Natural killer cell treated with Interleukin-12 subunit alpha and Interleukin-12 subunit beta and Interleukin-15 and Interleukin-18, amount 100 ng/mL, for 72 hours (primary cell): Measurements from ENCODE around the gene MYPOP. TPM values are rescaled to one million over a fixed set of nuclear protein-coding genes. Genes with fewer than 3 reads are reported as not detected.
A peak's percentile ranks its signal among the peaks of the same experiment; 100 is the strongest.

Experiments used
- ATAC-seq, 2 donors: fragments of 150-1000 bp; cut with Tn5 transposase in 1 of 2; sonication (Bioruptor Pico), chemical (Tn5 transposase) in 1 of 2; 2 replicates each; pipeline ENCODE4 v1.10.0; 2021
- DNase-seq: peaks from one replicate; pipeline ENCODE4 v3.0.0; 2022; ENCODE audit warnings: low spot score
- H3K27ac Mint-ChIP-seq, 2 donors: 1 replicate in 1 of 2; 2 replicates in 1 of 2; pipeline ENCODE4 v1.8.0; 2022; ENCODE audit warnings: mixed read lengths in 2 of 2, mild to moderate bottlenecking in 1 of 2, moderate library complexity in 1 of 2
- H3K27me3 Mint-ChIP-seq, 2 donors: 1 replicate in 1 of 2; 2 replicates in 1 of 2; pipeline ENCODE4 v1.8.0; 2022; ENCODE audit warnings: mixed read lengths in 2 of 2
- H3K36me3 Mint-ChIP-seq: one replicate; pipeline ENCODE4 v1.8.0; 2022; ENCODE audit warnings: mixed read lengths
- H3K4me1 Mint-ChIP-seq, 2 donors: 1 replicate in 1 of 2; 2 replicates in 1 of 2; pipeline ENCODE4 v1.8.0; 2022; ENCODE audit warnings: low read depth in 2 of 2, mixed read lengths in 2 of 2, mild to moderate bottlenecking in 1 of 2
- H3K4me3 Mint-ChIP-seq: one replicate; pipeline ENCODE4 v1.8.0; 2022; ENCODE audit warnings: mixed read lengths
- H3K9me3 Mint-ChIP-seq: 2 replicates; pipeline ENCODE4 v1.8.0; 2022; ENCODE audit warnings: mixed read lengths
- total RNA-seq, 2 donors: library from RNA; stranded (reverse); gene quantifications; one replicate each; pipeline ENCODE4 v1.2.3, GENCODE V29; 2022

The MYPOP gene
- total RNA-seq, 2 donors from 2014 or later, result 10.6 to 14.9 TPM

DNA sequence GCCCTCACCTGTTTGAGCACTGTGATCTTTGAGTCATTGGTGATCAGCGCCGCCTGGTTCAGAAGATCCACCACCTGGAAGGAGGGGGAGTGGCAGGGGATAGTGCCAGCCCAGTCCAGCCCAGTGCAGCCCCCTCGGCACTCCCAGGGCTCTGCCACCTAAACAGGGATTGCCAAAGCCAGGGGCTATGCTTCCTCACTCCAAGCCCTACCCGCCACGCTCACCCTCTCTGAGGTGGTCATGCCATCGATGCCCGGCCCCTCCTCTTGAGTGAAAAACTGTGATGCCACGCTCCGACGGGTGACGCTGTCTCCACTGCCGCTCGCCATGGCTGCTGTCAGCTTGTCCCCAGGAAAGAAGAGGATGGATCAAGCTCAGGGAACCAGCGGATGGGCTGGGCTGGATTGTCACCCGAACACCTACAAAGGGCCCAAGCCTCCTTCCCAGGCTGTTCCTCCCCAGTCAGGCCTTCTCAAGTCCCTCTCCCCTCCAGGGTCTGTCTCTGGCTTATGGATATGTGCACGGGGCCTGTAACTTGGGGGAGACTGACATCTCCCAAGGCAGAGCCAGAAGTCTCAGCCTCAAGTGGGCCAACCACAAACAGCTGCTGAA, 48.1 kb downstream of the MYPOP start:
- Mint-ChIP-seq H3K9me3 (no peaks in the 10 kb centered on the region), H3K4me1 (peaks cover 6 to 16% of the 10 kb centered on the region in 2 donors), H3K36me3 (peaks cover 14% of the 10 kb centered on the region)

DNA sequence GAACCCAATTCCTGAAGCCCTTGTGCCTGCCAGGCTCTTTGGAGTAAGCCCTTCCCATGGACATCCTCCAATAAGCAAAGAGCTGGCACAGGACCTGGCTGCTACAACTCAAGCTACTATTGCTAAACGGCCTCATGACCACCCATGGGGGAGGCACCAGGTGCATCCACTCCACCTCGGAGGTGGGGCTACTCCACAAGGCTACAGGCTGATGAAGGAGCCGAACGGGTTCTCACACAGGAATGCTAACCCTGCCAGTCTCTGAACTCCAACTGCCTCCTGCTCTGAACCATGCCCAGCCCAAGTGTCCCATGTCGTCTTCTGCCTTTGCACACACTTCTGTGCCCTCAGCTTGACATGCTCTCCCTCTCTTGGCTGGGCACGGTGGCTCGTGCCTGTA, 49.4 kb downstream of the MYPOP start:
- no peak overlapping the region for H3K4me3 Mint-ChIP-seq
- ATAC-seq (no peak), DNase-seq (no peak)
- H3K36me3 Mint-ChIP-seq, result peaks cover 14% of the 10 kb centered on the region
- no peak overlapping the region for H3K27ac Mint-ChIP-seq
- H3K4me1 Mint-ChIP-seq, result peaks cover under 1 to 9% of the 10 kb centered on the region in 2 donors
- no peaks in the 10 kb centered on the region for H3K9me3 Mint-ChIP-seq
- H3K27me3 Mint-ChIP-seq, result no peaks in the 10 kb centered on the region

More for the DNA sequence above, 48.1 kb downstream of the MYPOP start:
- Mint-ChIP-seq H3K27me3 (no peaks in the 10 kb centered on the region), H3K4me3 (no peak overlapping the region), H3K27ac (no peak overlapping the region)
- DNase-seq (no peak), ATAC-seq (no peak)

- DNase-seq (no peak), ATAC-seq (no peak)
- H3K36me3 Mint-ChIP-seq, result peaks cover 14% of the 10 kb centered on the region
- H3K27ac Mint-ChIP-seq, result no peak overlapping the region
- peaks cover 0 to 11% of the 10 kb centered on the region in 2 donors for H3K4me1 Mint-ChIP-seq
- no peak overlapping the region for H3K4me3 Mint-ChIP-seq
- no peaks in the 10 kb centered on the region for H3K9me3 Mint-ChIP-seq
- no peaks in the 10 kb centered on the region for H3K27me3 Mint-ChIP-seq
Measured at GRCh38 chr19:45852145-45852750, 50.2 kb downstream of the MYPOP start.

- Mint-ChIP-seq H3K4me1 (peaks cover 4 to 12% of the 10 kb centered on the region in 2 donors), H3K9me3 (no peaks in the 10 kb centered on the region), H3K4me3 (no peak overlapping the region), H3K27me3 (no peaks in the 10 kb centered on the region), H3K36me3 (peaks cover 22% of the 10 kb centered on the region), H3K27ac (no peak overlapping the region)
- ATAC-seq (no peak), DNase-seq (no peak)
Measured at GRCh38 chr19:45848922-45849321, 53.5 kb downstream of the MYPOP start.

GRCh38 chr19:45847663-45848062, 54.8 kb downstream of the MYPOP start:
- ATAC-seq, result no peak
- DNase-seq, result no peak
- Mint-ChIP-seq H3K27me3 (no peaks in the 10 kb centered on the region), H3K9me3 (no peaks in the 10 kb centered on the region), H3K36me3 (peaks cover 22% of the 10 kb centered on the region), H3K27ac (no peak overlapping the region), H3K4me3 (no peak overlapping the region), H3K4me1 (peaks cover 4 to 12% of the 10 kb centered on the region in 2 donors)

GRCh38 chr19:45842198-45842597, 60.2 kb downstream of the MYPOP start:
- no peak for ATAC-seq
- Mint-ChIP-seq H3K27me3 (no peaks in the 10 kb centered on the region), H3K27ac (no peak overlapping the region), H3K36me3 (peaks cover 16% of the 10 kb centered on the region), H3K9me3 (no peaks in the 10 kb centered on the region), H3K4me1 (peaks cover 4 to 5% of the 10 kb centered on the region in 2 donors), H3K4me3 (no peak overlapping the region)
- peak; percentile 13 for DNase-seq

Other genes with a start within 250 kb of the MYPOP start
- gene GIPR, start 234.4 kb downstream of the MYPOP start, total RNA-seq, result 10 to 100 TPM; 29.0 to 74.0 TPM
- 100 to 1,000 TPM; 389 to 427 TPM for gene SNRPD2, start 210.7 kb downstream of the MYPOP start, total RNA-seq
- 10 to 100 TPM in 1 of 2 donors, 1 to 10 TPM in 1; 8.4 to 22.7 TPM for gene QPCTL, start 209.9 kb downstream of the MYPOP start, total RNA-seq
- gene FBXO46, start 171.7 kb downstream of the MYPOP start, total RNA-seq, result 10 to 100 TPM; 36.9 to 53.8 TPM
- not detected for gene MEIOSIN, start 169.2 kb downstream of the MYPOP start, total RNA-seq
- 1 to 10 TPM; 3.0 to 3.6 TPM for gene SIX5, start 133.4 kb downstream of the MYPOP start, total RNA-seq
- 10 to 100 TPM; 40.8 to 51.1 TPM for gene DMPK, start 120.1 kb downstream of the MYPOP start, total RNA-seq
- 10 to 100 TPM; 51.3 to 76.6 TPM for gene DMWD, start 109.8 kb downstream of the MYPOP start, total RNA-seq
- under 1 TPM; 0.38 to 0.98 TPM for gene RSPH6A, start 87.3 kb downstream of the MYPOP start, total RNA-seq
- gene SYMPK, start 39.5 kb downstream of the MYPOP start, total RNA-seq, result 100 to 1,000 TPM; 107 to 217 TPM
- gene FOXA3, start 38.3 kb downstream of the MYPOP start, total RNA-seq, result under 1 TPM in 1 of 2 donors, not detected in 1; 0.19 TPM
- 10 to 100 TPM; 14.5 to 18.2 TPM for gene IRF2BP1, start 16.5 kb downstream of the MYPOP start, total RNA-seq
- gene NANOS2, start 12.2 kb upstream of the MYPOP start, total RNA-seq, result not detected
- not detected for gene NOVA2, start 71.3 kb upstream of the MYPOP start, total RNA-seq
- 10 to 100 TPM; 21.4 to 26.7 TPM for gene CCDC61, start 92.9 kb upstream of the MYPOP start, total RNA-seq
- gene PGLYRP1, start 120.4 kb upstream of the MYPOP start, total RNA-seq, result not detected
- gene IGFL4, start 138.4 kb upstream of the MYPOP start, total RNA-seq, result not detected
- not detected for gene IGFL3, start 222.1 kb upstream of the MYPOP start, total RNA-seq
- gene IGFL2, start 245.6 kb upstream of the MYPOP start, total RNA-seq, result not detected